ENCODE data around the gene PLD5. TPM values are rescaled to one million over a fixed set of nuclear protein-coding genes. Genes with fewer than 3 reads are reported as not detected.

PLD5 gene
- total RNA-seq (2014; rRNA removed; shearing (Covaris generic)) = not detected in 2 replicates

DNA sequence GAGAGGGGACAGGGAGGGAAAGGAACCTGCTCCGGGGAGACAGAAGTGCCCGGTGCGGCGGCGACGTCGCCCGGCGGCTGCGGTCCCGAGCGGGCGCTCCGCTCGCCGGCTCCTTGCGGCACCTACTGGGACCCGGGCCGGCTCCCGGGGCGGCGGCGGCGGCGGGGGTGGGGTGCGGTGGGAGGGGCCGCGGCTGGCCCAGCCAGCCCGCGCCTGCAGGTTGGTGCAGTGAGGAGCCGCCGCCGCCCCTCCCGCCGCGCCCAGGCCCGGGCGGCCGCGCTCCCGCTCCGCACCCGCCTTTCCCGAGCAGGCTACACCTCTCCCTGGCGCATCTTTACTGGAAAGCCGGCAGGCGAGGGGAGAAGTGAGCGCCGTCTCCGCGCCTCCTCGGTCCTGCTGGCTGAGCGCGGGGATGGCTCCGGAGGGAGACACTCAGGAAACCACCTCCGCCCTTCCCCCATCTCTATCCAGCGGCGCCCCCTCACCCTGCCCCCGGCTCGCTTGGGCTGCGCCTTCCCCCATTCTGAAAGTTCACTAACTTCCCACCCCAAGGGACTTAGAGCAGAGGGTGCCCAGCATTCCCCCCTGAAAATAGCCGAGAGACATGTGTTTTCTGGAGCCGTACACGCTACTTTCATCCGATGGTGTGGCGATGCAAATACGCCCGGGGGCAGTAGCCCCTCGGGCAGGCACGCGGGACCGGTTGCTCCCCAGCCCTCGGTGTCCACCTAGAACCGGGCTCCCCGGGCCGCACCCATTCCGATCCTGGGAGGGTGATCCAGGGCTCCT is at the start of gene PLD5:
TSS of gene PLD5 (minus strand) at position 127 of the 789 bp plus-strand sequence.
- no peak for DNase-seq (ENCODE audit: low spot score)

DNA sequence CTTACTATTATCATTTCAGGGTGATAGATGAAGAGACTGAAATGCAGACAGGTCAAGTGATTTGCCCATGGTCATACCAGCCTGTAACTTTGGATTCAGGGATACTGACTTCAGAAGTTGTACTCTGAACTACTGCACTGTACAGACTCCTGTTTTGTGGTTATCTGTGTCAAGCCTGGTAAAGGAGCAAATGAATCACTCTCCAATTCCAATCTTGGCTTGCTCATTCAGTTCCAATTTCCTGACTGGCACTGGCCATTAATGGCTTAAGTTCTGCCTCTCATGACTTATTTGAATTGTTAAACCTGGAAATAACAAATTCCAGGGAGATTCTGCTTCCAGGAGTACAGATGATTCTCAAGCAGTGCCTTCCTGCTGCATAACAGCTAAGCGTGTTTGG is 45.4 kb upstream of the PLD5 start:
- no peak for DNase-seq (ENCODE audit: low spot score)

DNA sequence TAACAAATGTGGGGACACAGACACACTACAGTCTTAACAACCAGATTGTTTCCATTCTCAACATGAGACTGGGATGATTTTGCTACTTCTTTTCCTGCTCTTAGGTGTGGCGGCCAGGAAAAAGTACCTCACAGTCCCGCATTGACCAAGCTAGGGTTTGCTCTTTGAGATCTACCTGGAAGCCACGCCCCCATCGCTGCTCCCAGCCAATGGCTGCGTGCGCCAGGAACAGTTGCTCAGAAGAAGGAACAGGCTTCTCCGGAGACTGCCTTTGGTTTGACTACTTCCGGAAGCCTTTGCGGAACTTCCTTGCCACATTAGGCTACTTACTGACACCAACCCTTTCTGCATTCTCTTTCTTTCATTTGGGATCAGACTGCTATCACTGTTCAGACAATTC is 44.2 kb upstream of the PLD5 start:
- DNase-seq (ENCODE audit: low spot score) = no peak

DNA sequence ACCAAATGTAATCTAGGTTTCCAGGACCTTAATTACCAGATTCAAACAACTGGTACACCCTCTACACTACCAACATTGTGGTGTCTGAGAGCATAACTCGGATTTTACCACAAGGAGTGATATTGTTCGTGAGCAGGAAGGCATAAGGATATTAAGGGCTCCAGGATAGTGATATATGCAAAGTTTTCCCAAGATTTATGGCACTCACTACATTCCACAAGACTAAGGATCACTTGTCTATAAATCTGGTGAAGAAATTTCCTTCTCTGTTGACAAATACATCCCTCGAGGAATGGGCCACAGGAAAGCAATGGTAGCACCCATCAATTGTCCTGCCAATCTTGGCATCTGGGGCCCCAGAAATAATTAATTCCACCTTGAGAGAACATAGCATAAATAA is 43.1 kb upstream of the PLD5 start:
- no peak for DNase-seq (ENCODE audit: low spot score)

DNA sequence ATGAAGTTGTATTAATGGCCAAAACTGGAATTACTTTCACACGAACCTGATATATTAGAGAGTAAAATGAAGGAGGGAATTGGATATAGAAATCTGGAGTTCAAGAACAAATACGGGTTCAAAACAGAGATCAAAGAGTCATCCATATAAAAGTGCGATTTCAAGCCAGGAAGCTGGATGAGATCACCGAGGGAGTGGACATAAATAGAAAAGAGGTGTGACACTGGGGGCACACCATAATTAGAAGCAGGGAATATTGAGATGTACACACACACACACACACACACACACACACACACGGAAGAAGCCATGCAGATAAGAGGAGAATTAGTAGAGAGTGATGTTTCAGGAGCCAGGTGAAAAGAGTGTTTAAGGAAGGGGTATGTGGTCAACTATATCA is 32.3 kb upstream of the PLD5 start:
- DNase-seq (ENCODE audit: low spot score) = no peak

DNA sequence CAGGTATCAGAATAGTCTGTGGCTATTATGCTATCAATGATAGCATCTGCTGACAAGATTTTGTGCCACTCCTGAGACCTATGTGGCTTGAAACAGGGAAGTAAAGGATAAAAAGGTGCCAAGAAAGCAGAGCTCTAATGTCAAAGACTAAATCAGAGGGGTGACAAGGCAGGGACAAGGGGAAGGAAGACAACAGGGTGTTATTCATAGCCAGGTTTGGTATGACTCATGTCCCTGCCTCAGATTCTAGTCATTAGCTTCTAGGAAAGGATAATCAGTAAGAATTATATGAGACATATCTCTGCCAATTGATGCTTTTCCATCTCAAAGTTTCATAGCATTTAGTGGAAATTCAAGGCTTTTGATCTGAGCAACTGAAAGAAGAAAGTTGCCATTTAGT is 31.8 kb upstream of the PLD5 start:
- no peak for DNase-seq (ENCODE audit: low spot score)

DNA sequence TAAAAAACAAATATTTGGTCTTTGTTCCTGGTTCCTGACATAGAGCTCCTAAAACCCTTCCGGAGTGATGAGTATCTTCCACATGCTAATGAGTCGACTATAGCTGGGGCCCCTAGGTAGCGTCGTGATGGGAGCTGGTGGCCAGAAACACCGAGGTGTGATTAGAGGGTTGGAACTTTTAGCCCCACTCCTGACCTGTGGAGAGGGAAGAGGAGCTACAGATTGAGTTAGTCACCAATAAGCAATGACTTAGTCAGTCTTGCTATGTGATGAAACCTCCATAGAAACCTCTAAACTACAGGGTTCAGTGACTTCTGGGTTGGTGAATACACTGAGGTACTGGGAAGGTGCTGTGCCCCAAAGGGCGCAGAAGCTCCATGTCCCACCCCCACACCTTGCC is 30.1 kb upstream of the PLD5 start:
- no peak for DNase-seq (ENCODE audit: low spot score)

DNA sequence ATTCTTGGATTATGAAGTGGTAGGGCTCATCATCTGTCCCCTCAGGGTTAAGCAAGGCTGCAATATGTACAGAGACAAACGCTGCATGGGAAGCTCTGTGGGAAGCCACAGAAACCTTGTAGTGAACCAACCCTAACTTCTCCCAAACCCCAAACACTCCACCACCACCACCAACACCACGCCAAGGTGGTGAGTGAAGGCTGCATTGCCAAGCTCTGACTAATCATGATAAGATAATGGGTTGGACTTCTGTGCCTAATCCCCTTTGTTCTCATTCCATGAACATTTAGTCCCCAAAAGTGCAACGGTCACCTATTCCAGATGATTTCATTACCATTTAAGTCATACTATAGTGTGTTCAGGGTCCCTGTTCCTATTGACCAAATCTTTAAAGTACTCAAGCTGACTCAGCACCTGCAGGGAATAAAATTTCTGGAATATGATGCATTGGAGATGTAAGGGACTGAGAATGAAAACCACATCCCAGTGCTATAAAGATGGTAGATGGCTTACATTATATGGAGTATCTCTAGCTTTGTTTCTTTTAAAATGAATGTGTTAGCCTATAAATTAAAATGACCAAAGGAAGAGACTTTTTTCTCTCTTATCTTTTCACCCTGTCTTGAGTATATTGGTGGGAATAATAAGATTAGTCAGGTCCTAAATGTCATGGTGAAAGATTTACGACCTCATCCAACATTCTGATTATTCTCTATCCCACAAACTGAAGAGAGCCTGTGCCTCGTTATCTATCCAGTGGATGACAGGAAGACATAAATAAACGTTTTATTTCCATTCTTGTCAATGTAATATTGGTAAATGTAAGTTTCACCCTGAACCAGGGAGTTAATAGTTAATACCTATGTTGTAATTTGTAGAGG is 22.6 kb upstream of the PLD5 start:
- no peak for DNase-seq (ENCODE audit: low spot score)

DNA sequence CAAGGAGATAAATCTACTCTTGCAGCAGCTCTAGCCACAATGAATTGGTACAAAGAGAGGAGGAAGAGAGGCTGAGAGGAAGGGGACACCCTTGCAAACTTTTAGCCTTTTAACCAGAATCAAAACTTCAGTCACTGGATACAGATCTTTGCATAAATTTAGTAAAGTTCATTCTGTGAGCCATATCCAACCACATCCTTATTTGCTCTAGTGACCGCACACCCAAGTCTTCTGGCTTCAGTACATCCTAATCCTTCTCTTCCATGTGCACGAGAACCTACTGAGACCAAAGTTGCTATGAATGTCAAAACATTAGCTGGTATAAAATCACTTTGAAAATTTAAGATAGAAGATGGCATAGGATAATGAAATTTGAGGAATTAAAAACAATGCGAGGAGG is 21.9 kb upstream of the PLD5 start:
- no peak for DNase-seq (ENCODE audit: low spot score)

DNA sequence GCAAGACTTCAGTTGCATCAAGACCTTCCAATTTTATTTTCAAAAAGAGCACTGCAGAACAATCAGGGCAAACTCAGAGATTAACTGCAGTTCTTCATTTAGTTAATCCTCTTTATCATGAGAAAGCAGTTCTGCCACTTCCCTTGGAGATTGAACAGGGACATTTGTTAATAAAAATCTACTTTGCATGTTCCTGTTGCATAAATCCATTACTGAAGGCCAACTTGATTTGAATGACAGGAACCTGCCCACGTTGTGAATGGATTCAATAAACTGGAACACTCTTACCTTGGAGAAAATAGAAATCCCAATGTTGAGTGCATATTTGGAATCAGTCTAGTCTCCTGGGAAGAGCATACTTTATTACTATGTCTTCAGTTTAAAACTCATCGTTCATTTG is 19.6 kb upstream of the PLD5 start:
- no peak for DNase-seq (ENCODE audit: low spot score)

DNA sequence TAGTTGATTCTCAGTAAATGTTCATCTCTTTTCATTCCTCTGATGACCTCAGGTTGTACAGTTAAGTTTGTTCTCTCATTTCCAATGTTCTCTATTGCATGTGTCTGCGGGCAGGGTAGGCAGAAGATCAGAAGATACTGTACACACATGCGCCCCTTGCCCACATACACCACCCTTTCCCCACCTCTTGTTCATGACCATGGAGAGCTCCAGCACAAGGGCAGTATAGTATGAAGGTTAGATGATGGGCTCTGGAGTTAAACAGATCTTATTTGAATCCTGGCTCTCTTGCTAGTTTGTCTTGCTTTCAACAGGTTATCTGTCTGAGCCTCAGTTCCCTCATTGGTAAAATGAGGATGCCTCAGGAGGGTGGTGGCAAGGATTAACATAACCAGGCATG is 17.8 kb upstream of the PLD5 start:
- no peak for DNase-seq (ENCODE audit: low spot score)

DNA sequence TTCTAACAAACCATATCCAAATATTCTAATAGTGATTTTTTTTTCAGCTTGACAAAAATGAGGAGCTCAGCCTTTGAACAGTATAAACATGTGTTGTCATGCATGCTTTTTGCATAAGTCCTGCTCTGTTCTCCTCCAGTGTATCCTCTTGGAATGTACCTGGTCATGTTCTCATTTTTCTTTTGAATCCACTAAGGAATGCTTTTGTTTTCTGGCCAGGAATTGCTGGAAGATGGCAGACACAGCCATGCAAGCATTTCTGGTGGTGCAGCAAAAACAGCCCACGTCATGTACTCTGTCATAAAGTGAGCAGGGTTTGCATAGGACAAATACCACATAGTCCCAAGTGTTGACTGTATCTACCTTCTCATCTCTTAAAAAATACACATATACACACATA is 11.5 kb upstream of the PLD5 start:
- no peak for DNase-seq (ENCODE audit: low spot score)

DNA sequence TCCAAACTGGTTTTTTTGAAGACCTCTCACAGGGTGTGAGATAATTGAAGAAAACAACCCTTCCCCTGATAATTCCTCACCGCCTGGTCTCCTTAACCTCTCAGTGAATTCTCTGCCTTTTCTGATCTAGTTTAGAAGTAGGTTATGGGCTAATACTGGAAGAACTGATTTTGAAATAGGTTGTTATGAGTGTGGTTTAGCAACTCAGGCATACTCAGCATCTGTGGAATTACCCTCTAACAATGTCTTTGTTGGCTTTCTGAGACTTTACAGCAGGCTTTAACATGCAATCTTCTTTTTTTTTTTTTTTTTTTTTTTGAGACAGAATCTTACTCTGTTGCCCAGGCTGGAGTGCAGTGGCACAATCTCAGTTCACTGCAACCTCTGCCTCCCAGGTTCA is 10.3 kb upstream of the PLD5 start:
- no peak for DNase-seq (ENCODE audit: low spot score)

DNA sequence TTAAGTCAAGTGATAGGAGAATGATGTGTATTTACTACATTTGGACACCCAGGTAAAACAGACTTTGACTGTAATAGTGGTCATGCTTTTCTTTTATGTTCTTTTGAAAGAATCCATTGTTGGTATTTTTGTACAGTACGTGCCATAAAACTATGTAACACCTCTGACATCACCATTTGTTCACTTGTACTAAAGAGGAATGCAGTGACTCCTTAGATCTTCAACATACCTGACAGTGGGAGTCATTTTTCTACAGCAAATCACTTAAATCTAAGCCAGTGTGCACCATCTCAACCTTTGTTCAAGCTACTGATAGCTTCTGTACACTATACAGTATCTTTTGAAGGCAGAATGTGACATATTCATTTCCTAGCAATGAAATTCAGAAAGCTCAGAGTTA is 6.3 kb upstream of the PLD5 start:
- no peak for DNase-seq (ENCODE audit: low spot score)

DNA sequence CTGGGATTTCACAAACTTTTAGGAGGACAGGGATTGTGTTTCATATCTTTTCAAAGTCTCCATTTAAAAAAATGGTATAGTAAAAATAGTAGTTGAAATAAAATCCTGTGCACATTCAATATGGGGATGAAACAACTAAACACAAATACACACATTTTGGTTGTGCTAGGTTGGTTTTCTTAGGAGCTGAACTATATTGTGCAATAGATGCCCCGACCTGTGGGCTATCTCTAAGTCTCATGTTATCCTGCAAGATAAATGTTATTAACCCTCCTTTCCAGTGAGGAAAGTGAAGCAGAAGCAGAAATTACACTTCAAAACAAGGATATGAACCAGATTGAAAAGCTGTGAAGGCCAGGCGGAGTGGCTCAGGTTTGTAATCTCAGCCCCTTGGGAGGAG is 1.3 kb upstream of the PLD5 start:
- no peak for DNase-seq (ENCODE audit: low spot score)

DNA sequence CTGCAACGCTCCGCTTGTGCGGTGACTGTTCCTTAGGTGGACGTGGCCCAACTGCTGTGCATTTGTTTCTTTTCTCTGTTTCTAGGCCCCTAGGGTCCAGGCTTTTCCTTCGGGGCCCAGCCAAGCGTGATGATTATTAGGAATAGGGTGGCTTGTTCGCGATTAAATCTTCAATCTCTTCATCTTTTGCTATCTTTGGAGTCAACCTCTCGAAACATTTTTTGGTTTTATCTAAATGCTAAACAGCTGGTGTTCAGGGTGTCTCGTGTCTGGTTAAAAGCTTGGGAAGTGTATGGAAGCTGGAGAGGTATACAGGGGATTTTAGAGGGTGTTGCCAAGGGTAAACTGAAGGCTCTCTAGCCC is 844 bp upstream of the PLD5 start:
- DNase-seq (ENCODE audit: low spot score) = no peak

DNA sequence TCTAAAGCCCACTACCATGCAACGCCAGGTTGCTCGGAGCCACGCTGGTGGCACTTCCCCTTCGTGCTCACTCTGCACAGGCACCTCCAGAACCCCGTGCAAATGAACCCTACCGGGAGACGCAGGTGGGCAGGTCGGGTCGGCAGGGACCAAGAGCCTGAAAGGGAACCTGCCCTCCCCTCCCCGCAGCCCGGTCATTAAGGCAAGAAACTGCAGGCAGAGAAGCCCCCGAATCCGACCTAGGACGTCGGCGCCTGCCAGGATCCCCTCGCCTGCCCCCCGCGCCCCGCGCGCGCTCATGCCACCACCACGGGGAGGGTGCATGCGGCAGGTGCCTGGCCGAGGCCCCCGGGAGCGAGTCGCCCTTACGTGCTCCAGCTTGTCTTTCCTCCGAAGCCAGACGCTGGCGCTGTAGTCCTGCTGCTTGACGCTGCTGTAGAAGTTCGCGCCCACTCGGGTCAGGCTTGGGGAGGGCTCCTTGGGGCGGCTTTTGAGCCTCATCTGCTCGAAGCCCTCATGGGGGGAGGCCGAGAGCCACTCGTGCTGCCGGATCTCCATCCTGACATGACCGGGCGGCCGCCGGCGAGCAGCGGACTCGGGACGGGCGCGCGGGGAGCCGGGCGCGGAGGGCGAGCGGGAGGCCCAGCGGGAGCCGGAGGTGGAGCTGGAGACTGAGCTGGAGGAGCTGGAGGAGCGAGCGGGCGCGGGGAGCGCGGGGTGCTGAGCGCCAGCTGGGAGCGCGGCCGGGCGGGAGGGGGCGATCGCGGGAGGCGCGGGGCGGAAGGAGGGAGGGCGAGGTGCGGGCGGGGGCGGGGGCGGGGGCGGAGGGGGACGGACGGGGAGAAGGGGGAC is 552 bp downstream of the PLD5 start:
- no peak for DNase-seq (ENCODE audit: low spot score)

DNA sequence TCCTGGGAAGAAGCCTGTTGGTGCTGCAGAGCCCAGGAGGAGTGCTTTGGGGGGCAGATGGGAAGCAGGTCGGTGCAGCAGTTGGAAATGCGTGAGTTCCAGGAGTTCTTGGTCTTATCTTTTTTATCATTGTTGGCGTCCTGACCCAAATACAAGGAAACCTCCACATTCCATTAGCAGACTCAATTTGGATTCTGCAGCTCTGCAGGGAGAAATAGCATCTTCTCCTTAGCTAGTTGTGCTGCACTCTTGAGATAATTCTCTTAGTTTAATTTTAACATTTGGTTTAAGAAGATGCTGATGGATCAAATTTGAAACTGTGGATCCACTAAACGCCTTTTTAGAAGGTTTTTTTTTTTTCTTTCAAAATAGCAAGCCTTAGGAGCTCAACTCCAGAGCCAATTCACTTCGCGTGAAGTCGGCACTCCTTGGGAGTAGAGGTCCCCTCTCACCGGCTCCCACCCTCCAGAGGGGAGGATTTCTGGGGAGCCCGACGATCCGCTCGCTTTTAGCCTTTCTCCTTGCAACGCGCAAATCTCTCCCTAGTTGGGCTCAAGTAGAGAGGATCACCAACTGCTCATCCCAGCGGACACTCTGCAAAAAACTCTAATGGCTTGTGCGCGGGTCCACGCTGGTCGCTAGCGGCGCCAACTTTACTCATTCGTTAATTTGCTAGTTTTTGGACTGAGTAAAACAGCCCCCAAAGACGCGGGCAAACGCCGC is 1.3 kb downstream of the PLD5 start:
- no peak for DNase-seq (ENCODE audit: low spot score)

DNA sequence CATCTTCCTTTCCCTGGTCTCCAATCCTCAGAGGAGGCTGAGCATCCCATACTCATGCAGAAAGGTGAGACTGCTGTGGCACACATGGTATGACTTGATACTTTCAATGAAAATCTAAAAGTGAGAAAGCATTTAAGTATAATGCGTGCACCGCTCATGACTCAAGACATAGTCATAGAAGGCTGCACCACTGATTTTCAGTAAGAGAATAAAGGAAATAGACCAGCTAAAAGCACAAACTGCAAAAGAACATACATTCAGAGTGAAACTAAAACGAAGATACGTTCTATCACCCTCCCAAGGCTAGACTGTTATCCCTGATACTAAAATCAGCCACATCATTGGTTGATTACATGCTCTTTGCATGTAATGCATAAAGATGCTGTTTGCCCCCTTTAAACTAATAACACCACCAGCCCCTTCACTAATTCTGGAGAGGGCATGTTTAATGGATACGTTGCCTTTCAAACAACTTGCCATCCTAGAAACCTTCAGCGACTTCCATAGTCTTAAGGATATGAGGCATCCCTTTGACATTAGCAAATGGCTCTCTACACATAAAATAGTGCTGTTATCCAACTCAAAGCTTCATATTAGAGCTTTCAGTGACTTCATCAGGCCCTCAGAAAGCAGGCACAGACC is 2.1 kb downstream of the PLD5 start:
- no peak for DNase-seq (ENCODE audit: low spot score)

DNA sequence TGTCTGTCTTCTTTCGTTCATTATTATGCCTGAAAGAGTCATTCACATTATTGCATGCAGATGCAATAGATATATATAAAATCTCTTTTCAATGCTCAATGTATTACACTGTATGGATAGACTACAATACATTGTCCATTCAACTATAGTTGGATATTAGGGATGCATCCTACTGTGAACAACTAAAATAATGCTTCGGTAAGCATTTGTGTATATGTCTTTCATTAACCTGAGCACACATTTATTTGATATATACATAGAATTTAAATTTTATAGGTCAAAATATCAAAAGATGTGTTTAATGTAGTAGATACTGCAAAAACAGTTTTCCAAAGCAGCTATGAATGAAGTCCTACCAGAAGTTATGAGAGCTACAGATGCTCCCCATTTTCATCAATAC is 8.9 kb downstream of the PLD5 start:
- no peak for DNase-seq (ENCODE audit: low spot score)

DNA sequence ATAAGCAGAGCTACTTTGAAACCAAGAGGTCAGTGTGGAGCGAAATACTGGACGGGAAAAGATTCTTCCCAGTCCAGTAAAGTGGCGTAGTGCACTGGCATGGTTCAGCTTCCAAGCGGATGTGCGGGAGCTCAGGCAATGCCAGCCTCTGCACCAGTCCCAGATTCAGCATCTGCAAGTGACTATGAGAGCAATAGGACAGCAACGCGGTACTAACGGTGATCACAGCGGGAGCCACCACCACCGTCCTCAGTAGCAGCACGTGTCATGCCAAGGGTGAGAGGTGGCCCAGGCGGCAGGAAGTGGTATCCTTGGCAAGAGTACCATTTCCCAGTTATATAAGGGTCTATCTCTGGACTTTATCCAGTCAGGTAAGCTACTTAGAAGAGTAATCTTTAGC is 17.8 kb downstream of the PLD5 start:
- no peak for DNase-seq (ENCODE audit: low spot score)
